Measurements from ENCODE around the gene ATP10D. TPM values are rescaled to one million over a fixed set of nuclear protein-coding genes. Genes with fewer than 3 reads are reported as not detected.

The ATP10D gene
- total RNA-seq, 4 donors from 2014 or later, result 35.3 to 55.6 (median 43.8) TPM

- intact Hi-C loops (cut with DNase I), result no loop called here
- no peak for DNase-seq
- Histone ChIP-seq H3K36me3 (no peaks in the 10 kb centered on the region), H3K9me3 (no peaks in the 10 kb centered on the region), H3K27ac (no peak overlapping the region), H3K27me3 (no peaks in the 10 kb centered on the region), H3K4me3 (replicated peaks in 1 of 3) (no peak overlapping the region), H3K4me1 (no peaks in the 10 kb centered on the region)
- TF ChIP-seq POLR2A (IDR thresholded peaks at IDR 0.05) (no peak), CTCF (IDR thresholded peaks at IDR 0.05) (no peak)
- 83 to 91% methylated on average over 4 of the region's 4 CpGs for WGBS, 2 donors
Observed at GRCh38 chr4:47612116-47613023, 127.3 kb downstream of the ATP10D start.

- DNase-seq, result no peak
- no peaks in the 10 kb centered on the region for H3K4me1 ChIP-seq
- whole genome bisulfite sequencing, 2 donors, result 87 to 94% methylated on average over 4 of the region's 4 CpGs
- intact Hi-C loops (cut with DNase I), result no loop called here
- H3K9me3 ChIP-seq, result no peaks in the 10 kb centered on the region
- H3K27me3 ChIP-seq, result no peaks in the 10 kb centered on the region
- TF ChIP-seq CTCF (IDR thresholded peaks at IDR 0.05), result no peak
- no peak for TF ChIP-seq POLR2A (IDR thresholded peaks at IDR 0.05)
- H3K36me3 ChIP-seq, result no peaks in the 10 kb centered on the region
- H3K4me3 ChIP-seq (replicated peaks in 1 of 3), result no peak overlapping the region
- H3K27ac ChIP-seq, result no peak overlapping the region
Observed at GRCh38 chr4:47615385-47615784, 130.3 kb downstream of the ATP10D start.

- H3K27ac ChIP-seq, result no peak overlapping the region
- H3K36me3 ChIP-seq, result no peaks in the 10 kb centered on the region
- no peaks in the 10 kb centered on the region for H3K4me1 ChIP-seq
- TF ChIP-seq POLR2A (IDR thresholded peaks at IDR 0.05), result no peak
- no peak for TF ChIP-seq CTCF (IDR thresholded peaks at IDR 0.05)
- H3K27me3 ChIP-seq, result no peaks in the 10 kb centered on the region
- intact Hi-C loops (cut with DNase I), result no loop called here
- DNase-seq, result no peak
- no peaks in the 10 kb centered on the region for H3K9me3 ChIP-seq
- H3K4me3 ChIP-seq (replicated peaks in 1 of 3), result no peak overlapping the region
Observed at GRCh38 chr4:47617607-47618006, 132.5 kb downstream of the ATP10D start.

GRCh38 chr4:47619691-47620090 is 134.6 kb downstream of the ATP10D start:
- Histone ChIP-seq H3K9me3 (no peaks in the 10 kb centered on the region), H3K36me3 (no peaks in the 10 kb centered on the region), H3K27me3 (no peaks in the 10 kb centered on the region), H3K27ac (no peak overlapping the region), H3K4me1 (no peaks in the 10 kb centered on the region), H3K4me3 (replicated peaks in 1 of 3) (no peak overlapping the region)
- TF ChIP-seq CTCF (IDR thresholded peaks at IDR 0.05) (no peak), POLR2A (IDR thresholded peaks at IDR 0.05) (no peak)
- 87 to 89% methylated on average over 2 of the region's 2 CpGs for WGBS, 2 donors
- intact Hi-C loops (cut with DNase I), result no loop called here
- DNase-seq, result no peak

- Histone ChIP-seq H3K36me3 (no peaks in the 10 kb centered on the region), H3K27ac (no peak overlapping the region), H3K27me3 (no peaks in the 10 kb centered on the region), H3K4me3 (replicated peaks in 1 of 3) (no peak overlapping the region), H3K4me1 (no peaks in the 10 kb centered on the region), H3K9me3 (no peaks in the 10 kb centered on the region)
- WGBS, 2 donors, result 94 to 96% methylated on average over 1 of the region's 1 CpG
- DNase-seq, result no peak
- TF ChIP-seq POLR2A (IDR thresholded peaks at IDR 0.05) (no peak), CTCF (IDR thresholded peaks at IDR 0.05) (no peak)
- intact Hi-C loops (cut with DNase I), result no loop called here
Observed at GRCh38 chr4:47621181-47621580, 136.1 kb downstream of the ATP10D start.
